GDM1 (cell line): ENCODE results near the gene PTRH2.
"Not testable (repeated sequence)": the region's sequence is repeated elsewhere in the genome, so short reads cannot be mapped to it uniquely, and the experiment has no call there.

Source experiments
- DNase-seq: peaks from one replicate; lab custom pipeline; 2025; lab: John Stamatoyannopoulos, UW

PTRH2 gene

DNA sequence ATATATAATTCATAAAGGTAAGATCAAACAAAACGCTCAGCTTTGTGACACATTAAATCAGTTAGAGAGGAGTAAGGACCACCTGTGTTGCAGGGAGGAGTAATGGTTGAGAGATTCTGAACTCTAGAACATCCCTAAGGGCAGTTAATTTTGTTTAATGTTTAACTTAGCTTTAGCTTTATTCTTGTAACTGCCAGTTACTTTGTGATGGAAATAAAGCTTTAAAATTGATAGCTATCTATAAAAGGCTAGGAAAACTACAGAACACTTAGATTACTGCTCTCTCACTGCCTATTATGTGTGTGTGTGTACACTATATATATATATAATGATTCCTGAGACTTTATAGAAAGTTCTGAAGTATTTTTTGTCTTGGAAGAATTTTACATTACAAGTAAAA lies 37.8 kb downstream of the PTRH2 start:
- DNase-seq, result no peak

GRCh38 chr17:59668816-59669215 lies 38.4 kb downstream of the PTRH2 start:
- no peak for DNase-seq

DNA sequence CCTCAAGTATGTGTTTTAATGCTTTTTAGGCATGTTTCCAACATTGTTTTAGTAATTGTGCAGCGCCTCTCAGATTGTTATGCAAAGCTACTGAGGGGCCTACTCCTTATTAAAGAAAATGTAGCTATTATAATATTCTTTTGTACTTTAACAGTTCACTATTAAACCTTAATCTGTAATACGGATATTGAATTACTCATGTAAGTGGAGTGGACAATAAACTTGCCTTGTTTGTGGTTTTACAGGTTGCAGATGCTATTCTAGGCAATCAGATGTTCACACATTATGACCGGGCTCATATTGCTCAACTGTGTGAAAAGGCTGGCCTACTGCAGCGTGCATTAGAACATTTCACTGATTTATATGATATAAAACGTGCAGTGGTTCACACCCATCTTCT lies 41.0 kb downstream of the PTRH2 start:
- no peak for DNase-seq

- DNase-seq, result not testable (repeated sequence)
These were observed 50.6 kb downstream of the PTRH2 start for GRCh38 chr17:59656624-59657023.

GRCh38 chr17:59652119-59652518 lies 55.1 kb downstream of the PTRH2 start:
- no peak for DNase-seq

DNA sequence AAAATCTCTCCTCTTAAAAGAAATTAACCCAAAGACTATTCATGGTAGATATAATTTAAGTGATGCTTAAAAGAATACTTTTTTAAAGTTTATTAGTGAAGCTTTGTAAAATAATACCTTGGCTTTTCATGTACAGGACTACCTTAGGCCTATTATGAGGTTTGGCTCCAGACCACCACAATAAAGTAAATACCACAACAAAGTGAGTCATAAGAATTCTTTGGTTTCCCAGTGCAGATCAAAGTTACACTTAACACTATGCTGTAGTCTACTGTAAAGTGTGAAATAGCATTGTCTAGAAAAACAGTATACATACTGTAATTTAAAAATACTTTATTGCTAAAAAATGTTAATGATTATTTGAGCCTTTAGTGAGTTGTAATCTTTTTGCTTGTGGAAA lies 55.9 kb downstream of the PTRH2 start:
- DNase-seq, result no peak

GRCh38 chr17:59650642-59651041 lies 56.6 kb downstream of the PTRH2 start:
- no peak for DNase-seq

GRCh38 chr17:59649886-59650285 lies 57.3 kb downstream of the PTRH2 start:
- no peak for DNase-seq
